Tibial artery (tissue), 4 donors: ENCODE results near the gene STK4.

Experiments
- DNase-seq, 2 donors: peaks; one replicate each; pipeline ENCODE4 v3.0.0-alpha.2; 2019
- H3K27ac ChIP-seq, 2 donors: fragments of 200-600 bp; sonication (generic) in 1 of 2; 1 replicate in 1 of 2; 2 replicates in 1 of 2; pipeline ENCODE4 v1.5.1; 2018 to 2019; ENCODE audit warnings: mild to moderate bottlenecking in 1 of 2
- H3K27me3 ChIP-seq, 2 donors: fragments of 200-600 bp; sonication (generic) in 1 of 2; one replicate each; pipeline versions ENCODE4 v1.5.1 to v1.6.0; 2016 to 2019
- H3K36me3 ChIP-seq, 3 donors: fragments of 200-600 bp; sonication (generic) in 2 of 3; one replicate each; pipeline ENCODE4 v1.5.1; 2016 to 2019; ENCODE audit warnings: mild to moderate bottlenecking in 2 of 3
- H3K4me1 ChIP-seq, 4 donors: fragments of 200-600 bp; sonication (generic) in 2 of 4; 1 replicate in 3 of 4; 2 replicates in 1 of 4; pipeline ENCODE4 v1.5.1; 2016 to 2019
- H3K4me3 ChIP-seq, 2 donors: fragments of 200-600 bp; sonication (generic) in 1 of 2; 1 replicate in 1 of 2; 2 replicates in 1 of 2; pipeline ENCODE4 v1.5.1; 2018 to 2019; ENCODE audit warnings: mild to moderate bottlenecking in 2 of 2
- H3K9me3 ChIP-seq, 3 donors: fragments of 200-600 bp; sonication (generic) in 1 of 3; one replicate each; pipeline ENCODE4 v1.5.1; 2016 to 2019
- intact Hi-C: fragments of 100-400 bp; cut with DNase I; formaldehyde crosslinking; loops from one replicate; pipeline ENCODE4 v1.15.0; 2023; ENCODE audit warnings: low total_unique reads
- TF ChIP-seq, protein P1 (sequence below), 2 experiments: fragments of 200-600 bp in 1 of 2; fragments of 450-650 bp in 1 of 2; IDR thresholded peaks; one replicate each; pipeline ENCODE4 v1.5.1; 2017 to 2019; ENCODE audit warnings: antibody characterized with exemption in 2 of 2, mild to moderate bottlenecking in 1 of 2, moderate library complexity in 1 of 2

The STK4 gene

DNA sequence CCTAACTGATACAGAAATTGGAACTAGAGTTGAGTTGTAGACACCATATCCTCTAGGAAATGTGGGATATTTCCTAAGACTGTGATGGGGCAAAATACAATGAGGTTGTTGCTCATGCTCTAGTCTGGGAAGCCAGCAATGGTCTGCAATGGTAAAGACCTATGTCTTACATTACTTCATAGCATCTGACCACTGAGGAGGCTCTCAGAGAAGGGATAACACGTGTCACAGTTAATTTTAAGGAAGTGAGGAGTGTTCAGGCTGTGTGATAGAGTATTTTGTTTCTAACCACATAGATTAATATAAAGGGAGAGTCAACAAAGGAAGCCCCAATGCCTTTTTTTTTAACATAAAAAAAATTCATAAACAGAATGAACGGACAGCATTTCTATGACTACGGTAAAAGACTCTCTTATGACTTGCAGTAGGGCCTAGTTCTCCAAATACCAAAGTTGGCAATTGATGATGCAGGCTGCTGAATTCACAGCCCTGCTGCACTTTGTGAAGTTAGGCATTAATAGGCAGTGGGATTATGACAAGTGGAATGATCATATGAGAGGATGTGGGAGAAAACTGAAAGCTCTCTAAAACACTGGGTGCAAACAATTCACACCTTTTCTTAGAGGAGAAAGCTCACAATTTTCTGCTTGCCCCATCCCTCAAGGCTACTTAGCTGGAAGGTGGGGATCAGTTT, 120.9 kb downstream of the STK4 start:
- no peak overlapping the region for H3K27ac ChIP-seq
- H3K27me3 ChIP-seq: no peaks in the 10 kb centered on the region
- peaks cover 0 to 3% (median 0%) of the 10 kb centered on the region in 3 donors for H3K9me3 ChIP-seq
- H3K4me1 ChIP-seq: no peaks in the 10 kb centered on the region
- no peak for DNase-seq
- H3K36me3 ChIP-seq: peaks cover 5 to 7% (median 6%) of the 10 kb centered on the region in 3 donors
- intact Hi-C loops: no loop called here
- TF ChIP-seq, protein P1, sequence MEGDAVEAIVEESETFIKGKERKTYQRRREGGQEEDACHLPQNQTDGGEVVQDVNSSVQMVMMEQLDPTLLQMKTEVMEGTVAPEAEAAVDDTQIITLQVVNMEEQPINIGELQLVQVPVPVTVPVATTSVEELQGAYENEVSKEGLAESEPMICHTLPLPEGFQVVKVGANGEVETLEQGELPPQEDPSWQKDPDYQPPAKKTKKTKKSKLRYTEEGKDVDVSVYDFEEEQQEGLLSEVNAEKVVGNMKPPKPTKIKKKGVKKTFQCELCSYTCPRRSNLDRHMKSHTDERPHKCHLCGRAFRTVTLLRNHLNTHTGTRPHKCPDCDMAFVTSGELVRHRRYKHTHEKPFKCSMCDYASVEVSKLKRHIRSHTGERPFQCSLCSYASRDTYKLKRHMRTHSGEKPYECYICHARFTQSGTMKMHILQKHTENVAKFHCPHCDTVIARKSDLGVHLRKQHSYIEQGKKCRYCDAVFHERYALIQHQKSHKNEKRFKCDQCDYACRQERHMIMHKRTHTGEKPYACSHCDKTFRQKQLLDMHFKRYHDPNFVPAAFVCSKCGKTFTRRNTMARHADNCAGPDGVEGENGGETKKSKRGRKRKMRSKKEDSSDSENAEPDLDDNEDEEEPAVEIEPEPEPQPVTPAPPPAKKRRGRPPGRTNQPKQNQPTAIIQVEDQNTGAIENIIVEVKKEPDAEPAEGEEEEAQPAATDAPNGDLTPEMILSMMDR (IDR thresholded peaks at IDR 0.05): no peak
- H3K4me3 ChIP-seq: no peak overlapping the region

DNA sequence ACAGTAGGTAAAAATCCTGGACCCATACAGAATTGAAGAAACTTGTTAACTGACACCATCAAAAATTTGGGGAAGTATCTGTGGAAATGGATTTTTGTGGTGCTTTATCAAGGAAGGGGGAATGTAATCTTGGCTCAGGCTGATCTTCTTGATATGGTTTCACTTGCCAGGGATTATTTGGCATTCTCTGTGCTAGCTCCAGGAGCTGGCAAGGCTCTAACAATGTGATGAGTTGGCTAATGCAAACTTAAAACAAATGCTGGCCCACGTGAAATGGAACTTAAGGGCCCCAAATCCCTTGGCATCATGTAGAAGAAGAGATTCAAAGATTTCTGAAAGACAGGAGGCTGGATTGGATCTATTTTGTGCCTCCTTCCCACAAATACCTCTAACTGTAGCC, 121.5 kb downstream of the STK4 start:
- H3K4me1 ChIP-seq: no peaks in the 10 kb centered on the region
- no peak overlapping the region for H3K4me3 ChIP-seq
- no peaks in the 10 kb centered on the region for H3K9me3 ChIP-seq
- TF ChIP-seq, protein P1 (IDR thresholded peaks at IDR 0.05): no peak
- intact Hi-C loops: no loop called here
- H3K36me3 ChIP-seq: peaks cover 0 to 1% (median under 1%) of the 10 kb centered on the region in 3 donors
- no peak overlapping the region for H3K27ac ChIP-seq
- no peaks in the 10 kb centered on the region for H3K27me3 ChIP-seq
- DNase-seq: no peak

DNA sequence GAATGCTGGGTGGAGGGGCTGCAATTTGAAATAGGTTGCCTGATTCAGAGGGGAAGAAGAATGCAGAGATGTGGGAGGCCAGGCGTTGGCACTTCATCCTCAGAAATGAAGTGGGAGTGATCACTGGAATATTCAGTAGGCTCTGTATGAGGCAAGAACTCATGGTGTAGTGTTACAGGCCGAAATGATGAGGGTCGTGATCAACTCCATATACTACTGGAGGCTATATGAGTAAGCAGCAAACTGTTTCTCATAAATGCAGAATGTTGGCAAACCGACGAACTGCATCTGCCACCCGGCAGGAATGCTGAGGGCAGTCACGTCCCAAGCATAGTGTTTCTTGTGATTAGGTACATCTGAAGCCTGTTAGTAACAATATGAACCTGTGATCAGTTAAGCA, 121.9 kb downstream of the STK4 start:
- H3K27me3 ChIP-seq: no peaks in the 10 kb centered on the region
- H3K4me3 ChIP-seq: no peak overlapping the region
- no peaks in the 10 kb centered on the region for H3K36me3 ChIP-seq
- DNase-seq: no peak
- TF ChIP-seq, protein P1 (IDR thresholded peaks at IDR 0.05): no peak
- H3K9me3 ChIP-seq: no peaks in the 10 kb centered on the region
- no peak overlapping the region for H3K27ac ChIP-seq
- no peaks in the 10 kb centered on the region for H3K4me1 ChIP-seq
- intact Hi-C loops: no loop called here

DNA sequence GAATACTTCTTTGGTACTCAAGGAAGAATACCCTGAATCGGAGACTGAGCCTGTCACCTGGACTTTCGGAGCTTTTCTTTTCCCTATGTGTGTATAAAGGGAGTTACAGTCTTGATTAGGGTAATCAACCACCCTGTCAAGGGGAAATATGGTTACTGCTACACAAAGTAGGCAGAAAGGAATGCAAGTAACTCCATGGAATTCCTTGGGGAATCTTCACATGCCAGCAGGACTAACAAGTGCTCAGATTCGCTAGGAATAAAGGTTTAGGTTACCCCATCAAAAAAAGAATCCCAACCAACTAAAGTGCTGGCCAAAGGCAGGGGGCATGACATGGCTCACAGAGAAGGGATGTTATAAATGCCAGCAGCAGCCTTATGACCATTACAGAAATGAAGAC, 124.2 kb downstream of the STK4 start:
- H3K27me3 ChIP-seq: no peaks in the 10 kb centered on the region
- H3K27ac ChIP-seq: no peak overlapping the region
- no peaks in the 10 kb centered on the region for H3K4me1 ChIP-seq
- no peaks in the 10 kb centered on the region for H3K36me3 ChIP-seq
- TF ChIP-seq, protein P1 (IDR thresholded peaks at IDR 0.05): no peak
- no peak for DNase-seq
- H3K9me3 ChIP-seq: no peaks in the 10 kb centered on the region
- intact Hi-C loops: loop anchor here (5.0 kb wide), 1 partner anchor 43 kb away; no protein-coding TSS in a partner anchor
- no peak overlapping the region for H3K4me3 ChIP-seq

DNA sequence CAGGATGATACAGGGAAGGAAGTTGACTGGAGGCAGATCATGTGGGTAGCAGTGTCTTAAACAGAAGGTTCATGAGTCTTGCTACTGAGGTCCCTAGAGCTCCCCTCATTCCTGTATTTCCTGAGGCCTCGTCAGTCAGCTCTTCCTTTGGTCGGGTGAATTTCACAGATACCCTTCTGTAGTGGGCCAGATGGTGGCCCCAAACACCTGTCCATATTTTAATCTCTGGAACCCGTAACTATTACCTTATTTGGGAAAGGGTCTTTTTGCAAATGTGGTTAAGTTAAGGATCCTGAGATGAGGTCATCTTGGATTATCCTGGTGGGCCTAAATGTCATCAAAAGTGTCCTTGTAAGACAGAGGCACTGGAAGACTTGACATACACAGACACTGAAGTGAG, 125.1 kb downstream of the STK4 start:
- peaks cover 0 to 7% of the 10 kb centered on the region in 2 donors for H3K27me3 ChIP-seq
- no peak overlapping the region for H3K27ac ChIP-seq
- TF ChIP-seq, protein P1 (IDR thresholded peaks at IDR 0.05): no peak
- no peaks in the 10 kb centered on the region for H3K36me3 ChIP-seq
- H3K4me1 ChIP-seq: no peaks in the 10 kb centered on the region
- no peaks in the 10 kb centered on the region for H3K9me3 ChIP-seq
- DNase-seq: no peak
- intact Hi-C loops: loop anchor here (5.0 kb wide), 1 partner anchor 44 kb away; no protein-coding TSS in a partner anchor
- no peak overlapping the region for H3K4me3 ChIP-seq
